K562 (cell line): ENCODE data around the gene ARHGEF1.

Source experiments
- KAT2B ChIP-seq: IDR thresholded peaks from one replicate; pipeline ENCODE4 v1.6.1; 2012; ENCODE audit warnings: low read depth, mild to moderate bottlenecking, control low read depth, inconsistent platforms, low read length, moderate library complexity
- YY1 ChIP-seq, 3 experiments: IDR thresholded peaks; 2 replicates each; pipeline ENCODE4 v1.6.1; 2011; ENCODE audit warnings: low read length in 2 of 3, mild to moderate bottlenecking in 2 of 3, moderate library complexity in 2 of 3, borderline replicate concordance in 1 of 3, control low read depth in 1 of 3, low read depth in 1 of 3; ENCODE audit not compliant: insufficient read depth in 3 of 3, insufficient replicate concordance in 2 of 3, control insufficient read depth in 1 of 3, insufficient read length in 1 of 3; ENCODE audit errors: extremely low read depth in 1 of 3

- TF ChIP-seq YY1 (IDR thresholded peaks at IDR 0.05; ENCODE audit: borderline replicate concordance in 1 of 3, control insufficient read depth in 1 of 3, extremely low read depth in 1 of 3, insufficient read depth in 3 of 3, insufficient read length in 1 of 3, insufficient replicate concordance in 2 of 3, low read depth in 1 of 3, low read length in 2 of 3) (no peak), KAT2B (no peak)
Observed at GRCh38 chr19:41906916-41907680, 24.1 kb downstream of the ARHGEF1 start.
